HG02763 (cell line): ENCODE results near the gene CENPH.
"Not testable (repeated sequence)": the region's sequence is repeated elsewhere in the genome, so short reads cannot be mapped to it uniquely, and the experiment has no call there.

Experiments
- ATAC-seq: cut with Tn5 transposase; IDR thresholded peaks from one replicate; pipeline ENCODE4 v1.9.1; 2021; ENCODE audit warnings: mild to moderate bottlenecking, moderate library complexity; ENCODE audit not compliant: unreplicated experiment

Gene CENPH

DNA sequence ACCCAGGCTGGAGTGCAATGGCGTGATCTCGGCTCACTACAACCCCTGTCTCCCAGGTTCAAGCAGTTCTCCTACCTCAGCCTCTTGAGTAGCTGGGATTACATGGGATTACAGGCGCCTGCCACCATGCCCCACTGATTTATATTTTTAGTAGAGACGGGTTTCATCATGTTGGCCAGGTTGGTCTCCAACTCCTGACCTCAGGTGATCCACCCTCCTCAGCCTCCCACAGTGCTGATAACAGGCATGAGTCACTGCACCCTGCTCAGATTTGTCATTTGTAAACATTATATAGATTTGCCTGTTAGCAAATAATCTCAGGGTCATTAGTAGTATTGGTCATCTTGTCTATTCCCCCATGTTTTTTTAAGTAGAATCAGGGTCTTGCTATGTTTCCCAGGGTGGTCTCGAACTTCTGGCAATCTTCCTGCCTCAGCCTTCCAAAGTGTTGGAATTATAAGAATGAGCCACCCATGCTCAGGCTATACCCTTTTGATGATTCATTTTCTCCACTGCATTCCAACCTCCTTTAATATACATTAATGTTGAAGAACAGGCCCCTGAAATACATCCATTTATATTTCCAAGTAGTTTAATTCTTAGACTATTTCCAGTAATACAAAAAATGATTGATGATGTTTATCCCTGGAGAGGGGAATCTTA, 17.3 kb downstream of the CENPH start:
- ATAC-seq = no peak

GRCh38 chr5:69209602-69210001, 20.2 kb downstream of the CENPH start:
- no peak for ATAC-seq

DNA sequence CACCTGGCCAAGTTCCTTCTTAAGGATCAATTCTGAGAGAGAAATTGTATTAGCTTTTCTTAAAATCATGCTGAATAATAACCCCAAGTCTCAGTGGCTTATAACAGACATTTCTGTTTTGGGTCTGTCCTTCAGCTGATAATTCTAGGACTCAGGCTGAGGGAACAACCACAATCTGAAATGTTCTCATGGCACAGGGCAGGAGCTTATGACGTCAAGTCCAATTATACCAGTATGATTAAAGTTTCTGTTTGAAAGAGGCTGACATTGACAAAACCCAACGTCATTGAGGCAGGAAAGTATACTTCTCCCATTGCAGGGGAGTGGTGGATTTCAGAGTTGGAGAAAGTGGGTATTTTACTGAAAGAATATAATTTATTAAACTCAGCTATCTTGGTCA, 21.8 kb downstream of the CENPH start:
- ATAC-seq = no peak

DNA sequence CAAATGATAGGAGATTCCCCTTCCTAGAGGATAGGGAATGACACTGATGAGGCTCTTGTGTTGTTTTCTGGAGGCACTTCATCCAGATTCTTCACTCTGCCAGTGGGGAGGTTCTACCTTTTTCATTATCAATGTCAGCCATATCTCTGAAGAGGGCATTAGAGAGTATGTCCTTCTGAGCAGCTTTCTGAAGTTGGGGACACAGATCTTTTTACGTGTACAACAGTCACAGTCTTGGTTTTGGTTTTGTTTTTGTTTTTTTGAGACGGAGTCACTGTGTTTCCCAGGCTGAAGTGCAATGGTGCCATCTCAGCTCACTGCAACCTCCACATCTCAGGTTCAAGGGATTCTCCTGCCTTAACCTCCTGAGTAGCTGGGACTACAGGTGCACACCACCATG, 22.6 kb downstream of the CENPH start:
- ATAC-seq = no peak

DNA sequence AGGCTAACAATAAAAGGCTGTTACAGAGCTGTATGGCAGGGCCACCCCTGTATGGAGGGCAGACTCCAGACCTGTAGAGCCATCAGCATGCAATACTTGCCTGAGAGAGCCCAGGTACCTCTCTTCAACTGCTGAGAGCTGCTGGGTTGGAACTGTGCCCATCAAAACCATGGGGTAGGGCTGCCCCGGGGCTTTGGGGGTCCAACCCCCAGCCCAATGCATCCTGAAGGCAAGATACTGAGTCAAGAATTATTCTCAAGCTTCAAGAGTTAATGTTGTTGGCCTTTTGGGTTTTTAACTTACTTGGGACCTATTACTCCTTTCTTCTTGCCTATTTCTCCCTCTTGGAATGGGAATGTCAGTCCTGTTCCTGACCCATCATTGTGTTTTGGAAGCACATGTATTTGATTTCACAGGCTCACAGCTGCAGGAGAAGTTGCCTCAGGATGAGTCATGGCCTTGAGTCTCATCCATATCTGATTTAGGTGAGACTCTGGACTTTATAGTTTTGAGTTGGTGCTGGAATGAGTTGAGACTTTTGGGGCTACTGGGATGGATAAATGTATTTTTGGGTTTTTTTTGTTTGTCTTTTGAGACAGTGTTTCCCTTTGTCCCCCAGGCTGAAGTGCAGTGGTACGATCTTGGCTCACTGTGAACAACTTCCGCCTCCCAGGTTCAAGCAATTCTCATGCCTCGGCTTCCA, 24.3 kb downstream of the CENPH start:
- no peak for ATAC-seq

DNA sequence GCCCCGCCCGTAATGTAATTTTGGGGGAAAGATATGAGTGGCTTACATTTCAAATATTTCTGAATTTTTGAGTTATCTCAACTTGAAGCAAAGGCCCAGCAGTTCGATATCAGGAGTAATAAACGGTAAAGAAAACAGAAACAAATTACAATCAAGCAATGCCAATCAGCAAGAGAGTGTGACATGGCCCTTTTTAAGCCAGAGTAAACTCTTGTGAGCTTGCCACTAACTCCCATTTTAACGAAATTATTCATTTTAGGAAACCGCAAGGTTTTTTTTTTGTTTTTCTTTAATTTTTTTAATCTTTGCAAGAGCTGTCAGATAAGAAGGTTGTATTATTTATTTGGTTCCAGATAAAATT, 27.7 kb downstream of the CENPH start:
- no peak for ATAC-seq

- peak; percentile 92 for ATAC-seq
These were observed 28.5 kb downstream of the CENPH start for GRCh38 chr5:69217548-69218526.

- no peak for ATAC-seq
These were observed 30.6 kb downstream of the CENPH start for GRCh38 chr5:69219939-69220338.

GRCh38 chr5:69220371-69220770, 31.0 kb downstream of the CENPH start:
- not testable (repeated sequence) for ATAC-seq

GRCh38 chr5:69220833-69221232, 31.4 kb downstream of the CENPH start:
- not testable (repeated sequence) for ATAC-seq

GRCh38 chr5:69224520-69224919, 35.1 kb downstream of the CENPH start:
- ATAC-seq = no peak

- ATAC-seq = no peak
These were observed 36.5 kb downstream of the CENPH start for GRCh38 chr5:69225860-69226259.

- ATAC-seq = no peak
These were observed 40.8 kb downstream of the CENPH start for GRCh38 chr5:69230181-69230580.

- no peak for ATAC-seq
These were observed 41.9 kb downstream of the CENPH start for GRCh38 chr5:69231281-69231680.

- no peak for ATAC-seq
These were observed 42.5 kb downstream of the CENPH start for GRCh38 chr5:69231851-69232250.

DNA sequence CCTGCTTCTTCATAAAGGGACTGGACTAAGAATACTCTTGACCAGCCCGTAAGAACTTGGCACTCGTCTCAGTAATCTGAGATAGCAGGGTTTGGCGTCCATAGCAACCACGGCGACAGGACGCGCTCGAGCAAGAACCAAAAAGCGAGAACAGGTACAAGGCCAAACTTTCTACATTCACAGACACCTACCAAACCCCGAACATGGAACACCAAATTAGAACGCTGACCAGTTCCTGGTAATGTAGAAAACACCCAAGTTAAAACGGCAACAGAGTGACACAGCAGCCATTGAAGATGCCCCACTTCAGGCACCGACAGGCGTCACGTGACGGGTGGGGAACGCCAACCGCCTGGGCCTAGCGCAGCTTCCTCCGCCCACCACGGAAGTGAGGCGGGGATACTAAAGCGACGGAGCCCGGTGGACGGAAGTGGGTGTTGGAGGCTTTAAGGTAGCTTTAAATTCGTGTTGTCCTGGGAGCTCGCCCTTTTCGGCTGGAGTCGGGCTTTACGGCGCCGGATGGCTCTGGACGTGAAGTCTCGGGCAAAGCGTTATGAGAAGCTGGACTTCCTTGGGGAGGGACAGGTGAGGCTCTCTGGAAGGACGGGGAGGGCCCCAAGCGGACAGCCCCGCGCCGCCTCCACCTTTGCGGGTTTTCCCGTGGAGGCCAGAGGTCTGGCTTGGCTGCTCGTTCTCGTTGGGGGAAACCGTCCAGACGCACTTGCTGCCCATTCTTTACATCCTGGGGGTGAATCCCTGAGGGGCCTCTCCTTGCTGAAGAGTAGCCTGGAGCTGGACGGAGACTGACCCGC, 45.3 kb downstream of the CENPH start, which contains the start of gene CDK7:
TSS of gene CDK7 (plus strand) at position 430 of the 812 bp plus-strand sequence. CDS start at position 520, 90 bp downstream.
- ATAC-seq = peak; percentile 99

DNA sequence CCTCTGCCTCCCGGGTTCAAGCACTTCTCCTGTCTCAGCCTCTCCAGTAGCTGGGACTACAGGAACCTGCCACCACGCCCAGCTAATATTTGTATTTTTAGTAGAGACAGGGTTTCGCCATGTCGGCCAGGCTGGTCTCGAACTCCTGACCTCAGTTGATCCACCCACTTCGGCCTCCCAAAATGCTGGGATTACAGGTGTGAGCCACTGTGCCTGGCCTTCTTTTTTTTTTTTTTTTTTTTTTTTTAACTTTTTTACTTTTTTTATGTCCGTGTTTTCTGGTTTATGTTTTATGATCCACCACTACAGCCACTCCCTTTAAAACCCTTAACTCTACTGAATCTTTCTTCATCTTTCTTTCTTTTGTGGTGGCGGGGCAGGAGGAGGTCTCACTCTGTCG, 47.4 kb downstream of the CENPH start:
- ATAC-seq = not testable (repeated sequence)

DNA sequence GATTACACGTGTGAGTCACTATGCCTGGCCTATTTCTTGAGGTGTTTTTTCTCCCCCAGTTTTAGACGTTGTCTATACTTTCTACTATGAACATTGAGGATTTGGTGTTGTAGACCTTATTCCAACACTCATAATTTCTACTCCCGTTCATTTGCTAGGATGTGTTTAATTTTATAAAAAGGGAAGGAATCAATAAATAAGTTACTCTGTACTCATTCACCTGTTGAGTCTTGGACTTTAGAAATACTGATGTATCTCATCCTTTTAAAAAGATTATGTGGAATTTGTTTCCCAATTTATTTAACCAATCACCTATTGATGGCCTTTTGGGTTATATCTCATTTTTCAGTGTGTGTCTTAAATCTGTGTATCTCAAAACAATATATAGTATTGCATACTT, 48.5 kb downstream of the CENPH start:
- no peak for ATAC-seq

DNA sequence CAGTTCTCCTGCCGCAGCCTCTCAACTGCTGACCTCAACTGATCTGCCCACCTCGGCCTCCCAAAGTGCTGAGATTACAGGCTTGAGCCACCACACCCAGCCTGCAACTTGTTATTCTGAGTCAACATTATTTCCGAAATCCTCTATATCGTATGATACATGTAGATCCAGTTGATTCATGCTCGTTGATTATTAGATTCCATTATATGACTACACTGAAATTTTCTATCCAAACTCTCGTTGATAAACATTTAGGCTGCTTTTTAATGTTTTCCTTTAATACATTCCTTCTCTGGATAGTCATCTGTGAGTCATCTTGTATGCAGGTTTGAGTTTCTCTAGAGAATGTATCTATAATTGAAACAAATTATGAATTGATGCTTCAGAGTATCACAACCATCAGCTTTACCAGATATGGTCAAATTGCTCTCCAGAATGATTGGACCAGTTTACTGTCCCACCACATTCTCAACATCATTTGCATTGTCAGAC, 49.4 kb downstream of the CENPH start:
- ATAC-seq = no peak

DNA sequence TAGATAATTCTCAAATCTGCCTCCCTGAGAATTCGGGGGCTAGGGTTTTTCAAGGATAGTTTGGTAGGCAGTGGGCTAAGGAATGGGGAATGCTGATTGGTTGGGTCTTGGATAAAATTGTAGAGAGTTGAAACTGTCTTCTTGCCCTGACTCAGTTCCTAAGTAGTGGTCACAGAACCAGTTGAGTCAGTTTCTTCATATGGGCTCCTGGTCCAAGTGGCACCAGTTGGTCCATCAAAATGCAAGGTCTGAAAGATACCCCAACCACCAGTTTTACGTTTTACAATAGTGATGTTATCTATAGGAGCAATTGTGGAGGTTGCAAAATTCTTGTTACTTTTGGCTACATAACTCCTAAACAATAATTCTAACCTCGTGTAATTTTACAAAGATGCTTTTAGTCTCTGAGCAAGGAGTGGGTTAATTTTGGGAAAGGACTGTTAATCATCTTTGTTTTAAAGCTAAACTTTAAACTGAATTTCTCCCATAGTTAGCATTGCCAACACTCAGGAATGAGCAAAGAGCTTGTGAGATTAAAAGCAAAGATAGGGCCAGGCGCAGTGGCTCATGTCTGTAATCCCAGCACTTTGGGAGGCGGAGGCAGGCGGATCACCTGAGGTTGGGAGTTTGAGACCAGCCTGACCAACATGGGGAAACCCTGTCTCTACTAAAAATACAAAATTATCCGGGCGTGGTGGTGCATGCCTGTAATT, 53.0 kb downstream of the CENPH start:
- ATAC-seq = no peak
